HG02588 (cell line): ENCODE data around the gene HAPLN3.

ENCODE experiments used
- ATAC-seq: cut with Tn5 transposase; IDR thresholded peaks from one replicate; pipeline ENCODE4 v1.9.1; 2021; ENCODE audit warnings: mild to moderate bottlenecking, moderate library complexity; ENCODE audit not compliant: unreplicated experiment

HAPLN3 gene

DNA sequence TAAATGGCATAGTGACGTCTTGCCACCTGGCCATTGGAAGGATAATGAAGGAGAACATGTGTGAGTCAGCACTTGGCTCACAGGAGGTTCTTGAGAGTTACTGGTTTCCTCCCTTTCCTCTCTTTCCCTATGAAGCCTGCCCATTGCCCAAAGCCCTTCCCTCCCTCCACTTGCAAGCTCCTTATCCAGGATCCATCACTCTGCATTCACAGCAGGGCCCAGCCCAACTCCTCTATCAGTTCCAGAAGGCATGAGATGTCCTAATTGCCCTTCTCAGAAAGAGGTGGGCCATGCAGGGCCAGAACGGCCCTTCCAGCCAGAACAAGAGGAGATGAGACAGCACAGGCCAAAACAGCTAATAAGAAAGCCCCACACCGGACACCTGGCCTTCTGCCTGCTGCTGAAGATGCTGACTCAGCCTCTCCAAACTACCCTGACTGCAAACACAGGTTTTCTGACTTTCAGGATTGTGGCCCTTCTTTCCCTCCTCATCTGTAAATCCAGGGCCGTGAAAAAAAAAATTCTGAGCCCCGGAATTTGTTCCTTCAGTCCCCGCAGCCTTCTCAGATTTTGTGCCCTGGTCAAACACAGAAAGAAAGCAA lies 29.7 kb downstream of the HAPLN3 start:
- ATAC-seq: no peak

GRCh38 chr15:88864861-88865497 lies 30.4 kb downstream of the HAPLN3 start:
- no peak for ATAC-seq

DNA sequence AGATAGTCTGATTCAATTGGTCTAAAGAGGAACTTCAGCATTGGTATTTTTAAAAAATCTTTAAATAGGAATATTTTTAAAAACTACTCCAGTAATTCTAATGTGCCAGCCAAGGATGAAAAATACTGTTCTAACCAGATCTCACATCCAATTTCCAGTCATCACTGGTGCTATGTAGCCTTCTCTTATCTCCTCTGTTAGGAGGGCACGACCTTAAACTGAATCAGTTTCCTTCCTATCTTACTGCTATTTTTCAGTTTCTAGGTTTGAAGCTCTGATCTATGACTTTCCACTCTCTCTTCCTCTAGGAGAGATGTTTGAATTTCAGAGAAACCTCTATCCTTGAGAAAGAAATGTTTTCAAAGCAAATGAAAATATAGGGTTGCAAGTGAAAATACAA lies 31.9 kb downstream of the HAPLN3 start:
- ATAC-seq: no peak

DNA sequence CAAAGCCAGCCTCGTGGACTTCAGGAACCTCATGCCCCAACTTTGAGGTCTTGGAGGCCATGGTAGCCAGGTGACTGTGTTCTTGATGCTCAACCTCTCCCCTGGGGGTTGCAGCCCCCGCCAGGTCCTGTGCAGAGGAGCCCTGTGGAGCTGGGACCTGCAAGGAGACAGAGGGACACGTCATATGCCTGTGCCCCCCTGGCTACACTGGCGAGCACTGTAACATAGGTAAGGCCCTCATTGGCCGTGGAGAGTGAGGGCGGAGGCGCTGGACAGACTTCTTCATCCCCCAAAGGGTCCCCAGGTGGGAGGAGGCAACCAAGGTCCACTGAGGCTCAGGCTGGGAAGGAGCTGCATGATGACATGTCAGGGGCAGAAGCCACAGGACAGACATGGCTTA lies 35.1 kb downstream of the HAPLN3 start:
- ATAC-seq: no peak

GRCh38 chr15:88859550-88859949 lies 35.8 kb downstream of the HAPLN3 start:
- ATAC-seq: no peak

- no peak for ATAC-seq
Measured at GRCh38 chr15:88858934-88859333, 36.4 kb downstream of the HAPLN3 start.

DNA sequence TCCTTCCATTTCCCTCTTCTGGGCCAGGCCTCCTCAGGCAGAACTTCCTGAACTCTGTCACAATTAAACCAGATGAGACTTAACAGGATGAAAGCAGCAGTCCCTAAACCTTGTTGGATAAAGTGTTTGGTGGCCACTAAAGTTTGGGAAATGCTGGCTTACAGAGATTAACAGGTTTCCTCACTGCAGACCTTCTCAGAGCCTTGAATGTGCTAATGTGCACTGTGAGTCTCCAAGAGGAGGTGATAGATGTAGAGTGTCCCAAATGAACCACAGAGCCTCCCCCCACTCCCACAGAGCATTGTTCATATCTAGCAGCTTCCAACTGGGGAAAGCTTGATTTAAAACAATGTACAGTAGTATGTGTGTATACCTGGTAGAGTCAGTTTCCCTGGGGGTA lies 42.9 kb downstream of the HAPLN3 start:
- no peak for ATAC-seq

DNA sequence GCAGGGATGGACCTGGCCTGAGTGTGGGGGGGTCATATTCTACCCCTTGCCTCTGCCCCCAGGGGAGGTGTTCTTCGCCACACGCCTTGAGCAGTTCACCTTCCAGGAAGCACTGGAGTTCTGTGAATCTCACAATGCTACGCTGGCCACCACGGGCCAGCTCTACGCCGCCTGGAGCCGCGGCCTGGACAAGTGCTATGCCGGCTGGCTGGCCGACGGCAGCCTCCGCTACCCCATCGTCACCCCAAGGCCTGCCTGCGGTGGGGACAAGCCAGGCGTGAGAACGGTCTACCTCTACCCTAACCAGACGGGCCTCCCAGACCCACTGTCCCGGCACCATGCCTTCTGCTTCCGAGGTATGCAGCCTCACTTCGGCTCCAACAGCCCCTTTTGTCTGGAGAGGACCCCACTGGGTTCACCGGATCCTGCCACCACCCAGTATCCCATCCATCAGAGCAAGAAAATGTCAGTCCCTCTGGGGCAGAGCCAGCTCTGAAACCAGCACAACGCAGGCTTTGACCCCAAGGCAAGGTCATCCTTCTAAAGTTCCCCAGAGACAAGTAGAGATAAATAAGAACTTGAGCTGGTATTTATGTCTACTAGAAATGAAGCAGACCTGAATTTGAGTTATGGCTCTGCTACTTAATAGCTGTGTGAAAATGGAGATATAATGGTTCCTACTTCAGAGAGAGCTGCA lies 45.8 kb downstream of the HAPLN3 start:
- ATAC-seq: no peak

GRCh38 chr15:88848203-88848602 lies 47.1 kb downstream of the HAPLN3 start:
- ATAC-seq: no peak

GRCh38 chr15:88847144-88847543 lies 48.2 kb downstream of the HAPLN3 start:
- ATAC-seq: no peak

DNA sequence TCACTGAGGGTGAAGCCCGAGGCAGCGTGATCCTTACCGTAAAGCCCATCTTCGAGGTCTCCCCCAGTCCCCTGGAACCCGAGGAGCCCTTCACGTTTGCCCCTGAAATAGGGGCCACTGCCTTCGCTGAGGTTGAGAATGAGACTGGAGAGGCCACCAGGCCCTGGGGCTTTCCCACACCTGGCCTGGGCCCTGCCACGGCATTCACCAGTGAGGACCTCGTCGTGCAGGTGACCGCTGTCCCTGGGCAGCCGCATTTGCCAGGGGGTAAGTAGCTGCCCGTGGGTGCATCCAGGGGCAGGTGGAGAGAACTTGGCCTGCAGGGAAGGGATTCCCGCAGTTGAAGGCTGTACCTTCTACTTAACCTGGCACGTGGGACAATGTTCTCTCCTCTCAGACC lies 49.7 kb downstream of the HAPLN3 start:
- ATAC-seq: no peak

DNA sequence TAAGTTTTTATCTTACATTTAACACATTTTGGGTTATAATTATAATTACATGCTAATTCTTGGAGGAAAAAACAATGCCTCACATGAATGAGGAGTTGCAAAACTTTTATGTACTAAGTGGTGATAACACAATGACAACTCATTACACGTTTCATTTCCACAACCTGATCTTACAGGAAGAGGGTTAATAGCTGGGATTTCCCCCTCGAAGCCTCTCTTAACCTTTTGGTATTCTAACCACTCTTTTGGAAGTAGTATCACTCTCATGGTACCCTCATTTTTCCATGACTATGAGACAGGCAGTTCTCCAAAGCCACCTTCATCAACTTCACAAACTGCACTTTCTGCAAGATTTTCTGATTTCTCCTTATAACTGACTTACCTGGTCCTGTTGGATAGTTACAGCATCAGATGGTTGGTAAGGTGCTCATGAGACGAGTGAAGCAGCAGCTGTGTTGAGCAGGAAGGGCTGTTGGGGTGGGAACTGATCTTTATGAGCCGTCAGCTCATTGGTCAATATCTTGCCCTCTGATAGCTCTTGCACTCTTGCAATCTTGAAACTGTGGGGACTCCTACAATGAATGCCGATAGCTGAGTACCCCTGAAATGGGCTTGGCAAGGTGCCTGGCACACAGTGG lies 50.5 kb downstream of the HAPLN3 start:
- no peak for ATAC-seq

DNA sequence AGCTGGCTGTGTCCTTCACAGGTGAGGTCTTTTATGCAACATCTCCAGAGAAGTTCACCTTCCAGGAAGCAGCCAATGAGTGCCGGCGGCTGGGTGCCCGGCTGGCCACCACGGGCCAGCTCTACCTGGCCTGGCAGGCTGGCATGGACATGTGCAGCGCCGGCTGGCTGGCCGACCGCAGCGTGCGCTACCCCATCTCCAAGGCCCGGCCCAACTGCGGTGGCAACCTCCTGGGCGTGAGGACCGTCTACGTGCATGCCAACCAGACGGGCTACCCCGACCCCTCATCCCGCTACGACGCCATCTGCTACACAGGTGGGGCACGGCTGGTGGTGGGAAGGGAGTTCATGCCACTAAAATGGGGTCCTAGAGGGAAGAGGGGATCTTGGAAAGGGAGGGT lies 52.0 kb downstream of the HAPLN3 start:
- ATAC-seq: no peak

GRCh38 chr15:88842156-88842555 lies 53.2 kb downstream of the HAPLN3 start:
- ATAC-seq: no peak

DNA sequence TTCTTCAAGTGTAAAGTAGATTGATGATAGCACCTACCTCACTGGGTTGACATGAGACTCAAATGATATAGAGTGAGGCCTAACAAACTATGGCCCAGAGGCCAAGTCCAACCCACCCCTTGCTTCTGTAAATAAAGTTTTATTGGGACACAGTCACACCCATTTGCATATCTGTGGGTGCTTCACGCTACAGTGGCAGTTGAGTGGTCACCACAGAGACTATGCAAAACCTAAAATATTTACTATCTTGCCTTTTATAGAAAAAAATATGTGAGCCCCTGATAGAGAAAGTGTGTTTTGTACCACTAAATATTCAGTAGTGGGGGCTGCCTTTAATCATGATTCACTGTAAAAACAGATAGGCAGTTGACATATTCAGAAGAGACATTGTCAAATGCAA lies 54.1 kb downstream of the HAPLN3 start:
- no peak for ATAC-seq

DNA sequence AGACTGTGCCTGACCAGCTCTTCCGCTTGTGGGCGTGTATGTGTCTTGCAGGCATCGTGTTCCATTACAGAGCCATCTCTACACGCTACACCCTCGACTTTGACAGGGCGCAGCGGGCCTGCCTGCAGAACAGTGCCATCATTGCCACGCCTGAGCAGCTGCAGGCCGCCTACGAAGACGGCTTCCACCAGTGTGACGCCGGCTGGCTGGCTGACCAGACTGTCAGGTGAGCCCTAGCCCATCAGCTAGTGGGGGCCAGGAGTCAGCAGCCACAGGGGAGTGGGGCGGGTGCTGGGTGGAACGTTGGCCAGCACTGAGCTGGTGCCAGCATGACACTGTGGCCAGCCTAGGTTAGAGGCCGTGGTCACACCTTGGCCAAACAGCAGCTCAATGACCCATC lies 55.4 kb downstream of the HAPLN3 start:
- no peak for ATAC-seq

- no peak for ATAC-seq
Measured at GRCh38 chr15:88839146-88839545, 56.2 kb downstream of the HAPLN3 start.

- no peak for ATAC-seq
Measured at GRCh38 chr15:88838667-88839066, 56.7 kb downstream of the HAPLN3 start.

- ATAC-seq: no peak
Measured at GRCh38 chr15:88835646-88836045, 59.7 kb downstream of the HAPLN3 start.

DNA sequence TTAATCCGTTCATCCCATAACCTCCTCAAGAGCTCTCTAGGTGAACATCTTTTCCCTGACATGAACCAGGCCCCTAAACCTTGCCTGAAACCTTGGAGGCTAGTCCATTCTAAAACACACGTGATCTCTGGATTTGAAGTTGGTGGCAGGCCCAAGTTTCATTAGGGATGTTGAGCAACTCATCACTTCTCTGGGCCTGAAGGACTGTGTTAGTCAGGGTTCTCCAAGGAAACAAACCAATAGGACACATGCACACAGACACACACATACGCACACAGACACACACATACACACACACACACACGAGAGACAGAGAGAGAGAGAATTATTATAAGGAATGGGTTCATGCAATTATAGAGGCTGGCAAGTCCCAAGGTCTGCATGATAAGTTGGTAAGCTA lies 60.2 kb downstream of the HAPLN3 start:
- ATAC-seq: no peak

- no peak for ATAC-seq
Measured at GRCh38 chr15:88834211-88834812, 61.0 kb downstream of the HAPLN3 start.

- no peak for ATAC-seq
Measured at GRCh38 chr15:88833731-88834100, 61.6 kb downstream of the HAPLN3 start.
